Body of pancreas (tissue), 4 donors: ENCODE data around the gene SORCS2.

Source experiments
- POLR2A ChIP-seq, 3 donors: fragments of 450-650 bp; IDR thresholded peaks; one replicate each; pipeline ENCODE4 v1.6.1; 2016; ENCODE audit warnings: antibody characterized with exemption in 3 of 3, mild to moderate bottlenecking in 2 of 3
- TF ChIP-seq, protein P1 (sequence below), 7 experiments: fragments of 450-650 bp in 4 of 7; fragments of 200-600 bp in 3 of 7; sonication (generic) in 3 of 7; IDR thresholded peaks; one replicate each; pipeline ENCODE4 v1.5.1; 2016 to 2019; ENCODE audit warnings: antibody characterized with exemption in 7 of 7

DNA sequence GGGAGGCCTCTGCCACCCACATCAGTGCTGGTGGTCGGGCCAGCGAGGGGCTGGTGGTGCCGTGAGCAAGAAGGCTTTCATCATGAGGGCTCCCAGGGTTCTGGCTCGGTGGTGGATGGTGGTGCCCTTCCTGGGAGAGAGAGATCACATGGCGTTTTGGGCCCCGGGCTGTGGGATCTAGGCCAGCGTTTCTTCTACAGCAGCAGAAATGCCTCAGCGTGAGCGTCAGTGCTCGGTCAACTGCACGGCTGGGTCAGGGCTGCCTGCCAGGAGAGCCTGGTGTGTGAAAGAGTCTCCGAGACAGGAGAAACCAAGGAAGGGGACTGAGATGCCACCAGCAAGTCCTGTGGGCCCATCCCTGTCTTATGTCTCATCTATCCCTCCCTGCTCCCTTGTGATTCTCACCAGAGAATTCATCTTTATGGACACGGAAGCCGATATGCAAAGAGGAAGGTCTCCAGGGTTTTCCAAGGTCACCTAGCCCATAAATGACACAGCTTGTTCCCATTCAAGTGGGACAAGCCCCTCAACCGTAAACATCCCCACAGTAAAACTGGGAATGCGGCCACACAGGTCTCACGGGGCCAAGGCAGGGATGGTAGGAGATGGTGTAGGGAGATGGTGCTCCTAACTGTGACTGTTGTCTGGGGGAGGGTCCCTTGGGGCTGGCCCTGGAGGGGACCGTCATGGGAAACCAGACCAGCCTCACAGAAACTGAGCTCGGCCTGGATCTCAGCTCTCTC, 99.2 kb downstream of the SORCS2 start:
- TF ChIP-seq, protein P1, sequence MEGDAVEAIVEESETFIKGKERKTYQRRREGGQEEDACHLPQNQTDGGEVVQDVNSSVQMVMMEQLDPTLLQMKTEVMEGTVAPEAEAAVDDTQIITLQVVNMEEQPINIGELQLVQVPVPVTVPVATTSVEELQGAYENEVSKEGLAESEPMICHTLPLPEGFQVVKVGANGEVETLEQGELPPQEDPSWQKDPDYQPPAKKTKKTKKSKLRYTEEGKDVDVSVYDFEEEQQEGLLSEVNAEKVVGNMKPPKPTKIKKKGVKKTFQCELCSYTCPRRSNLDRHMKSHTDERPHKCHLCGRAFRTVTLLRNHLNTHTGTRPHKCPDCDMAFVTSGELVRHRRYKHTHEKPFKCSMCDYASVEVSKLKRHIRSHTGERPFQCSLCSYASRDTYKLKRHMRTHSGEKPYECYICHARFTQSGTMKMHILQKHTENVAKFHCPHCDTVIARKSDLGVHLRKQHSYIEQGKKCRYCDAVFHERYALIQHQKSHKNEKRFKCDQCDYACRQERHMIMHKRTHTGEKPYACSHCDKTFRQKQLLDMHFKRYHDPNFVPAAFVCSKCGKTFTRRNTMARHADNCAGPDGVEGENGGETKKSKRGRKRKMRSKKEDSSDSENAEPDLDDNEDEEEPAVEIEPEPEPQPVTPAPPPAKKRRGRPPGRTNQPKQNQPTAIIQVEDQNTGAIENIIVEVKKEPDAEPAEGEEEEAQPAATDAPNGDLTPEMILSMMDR (IDR thresholded peaks at IDR 0.05), result no peak
- no peak for TF ChIP-seq POLR2A (IDR thresholded peaks at IDR 0.05)
